HL-60 (cell line): ENCODE data around the gene KRT85.

Source experiments
- DNase-seq, 2 experiments: peaks; one replicate each; pipeline ENCODE4 v3.0.0-alpha.2; 2010 to 2020; ENCODE audit warnings: low read depth in 1 of 2, low spot score in 1 of 2
- H3K27ac ChIP-seq: fragments of 250-450 bp; sonication (Bioruptor Pico); replicated peaks from 2 replicates; pipeline ENCODE4 v1.5.1; 2020; ENCODE audit warnings: mild to moderate bottlenecking, moderate library complexity
- H3K27me3 ChIP-seq: fragments of 250-450 bp; sonication (Bioruptor Pico); 2 replicates; pipeline ENCODE4 v1.5.1; 2021; ENCODE audit warnings: mild to moderate bottlenecking, moderate library complexity; ENCODE audit not compliant: insufficient read depth, poor library complexity, severe bottlenecking
- H3K4me3 ChIP-seq: replicated peaks from 2 replicates; pipeline ENCODE4 v1.5.1; 2011; ENCODE audit warnings: mild to moderate bottlenecking, control low read depth, low read length; ENCODE audit not compliant: insufficient read depth
- GABPA ChIP-seq: IDR thresholded peaks from 2 replicates; pipeline ENCODE4 v1.6.1; 2012; ENCODE audit warnings: low read depth
- POLR2AphosphoS5 ChIP-seq: IDR thresholded peaks from 2 replicates; pipeline ENCODE4 v1.6.1; 2012; ENCODE audit warnings: low read depth
- SPI1 ChIP-seq: IDR thresholded peaks from 2 replicates; pipeline ENCODE4 v1.6.1; 2012; ENCODE audit warnings: low read depth, mild to moderate bottlenecking, borderline replicate concordance
- TF ChIP-seq, protein P1 (sequence below): IDR thresholded peaks from 2 replicates; pipeline ENCODE4 v1.6.1; 2012; ENCODE audit warnings: low read depth; ENCODE audit not compliant: insufficient replicate concordance
- TF ChIP-seq, protein P2 (sequence below): IDR thresholded peaks from one replicate; pipeline ENCODE4 v1.5.1; 2011; ENCODE audit warnings: low read length, control low read depth, inconsistent platforms; ENCODE audit not compliant: insufficient read depth

The KRT85 gene

DNA sequence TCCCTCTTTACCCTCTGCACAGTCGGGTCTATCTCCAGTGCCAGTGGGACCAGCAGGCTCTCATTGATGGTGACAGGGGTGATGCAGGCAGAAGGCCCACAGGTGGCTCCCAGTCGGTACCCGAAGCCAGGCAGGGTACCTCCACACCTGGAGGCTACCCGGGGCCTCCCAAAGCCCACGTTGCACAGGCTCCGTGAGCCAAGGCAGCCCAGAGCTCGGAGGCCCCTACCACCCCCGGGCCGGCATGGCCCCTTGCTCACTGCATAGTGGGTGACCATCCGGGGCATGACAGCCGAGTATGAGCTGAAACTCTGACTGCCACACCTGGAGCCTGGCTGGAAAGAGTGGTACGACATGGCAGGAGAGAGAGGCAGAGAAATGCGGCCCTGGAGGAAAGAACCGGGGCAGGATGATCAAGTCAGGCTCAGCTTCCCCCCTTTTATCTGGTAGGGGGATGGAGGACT lies 38.7 kb upstream of the KRT85 start, which contains the start of gene KRT82:
Gene KRT82, minus strand, starts transcription at position 414 of the 464 bp plus-strand sequence. Its CDS starts 58 bp downstream, at position 356.
- no peaks in the 10 kb centered on the region for H3K27me3 ChIP-seq
- DNase-seq, result no peak
- no peak within 1 kb of the TSS for H3K4me3 ChIP-seq
- no peak within 1 kb of the TSS for H3K27ac ChIP-seq
- no peak for TF ChIP-seq POLR2AphosphoS5
- no peak for TF ChIP-seq SPI1
- no peak for TF ChIP-seq GABPA
- TF ChIP-seq, protein P1, sequence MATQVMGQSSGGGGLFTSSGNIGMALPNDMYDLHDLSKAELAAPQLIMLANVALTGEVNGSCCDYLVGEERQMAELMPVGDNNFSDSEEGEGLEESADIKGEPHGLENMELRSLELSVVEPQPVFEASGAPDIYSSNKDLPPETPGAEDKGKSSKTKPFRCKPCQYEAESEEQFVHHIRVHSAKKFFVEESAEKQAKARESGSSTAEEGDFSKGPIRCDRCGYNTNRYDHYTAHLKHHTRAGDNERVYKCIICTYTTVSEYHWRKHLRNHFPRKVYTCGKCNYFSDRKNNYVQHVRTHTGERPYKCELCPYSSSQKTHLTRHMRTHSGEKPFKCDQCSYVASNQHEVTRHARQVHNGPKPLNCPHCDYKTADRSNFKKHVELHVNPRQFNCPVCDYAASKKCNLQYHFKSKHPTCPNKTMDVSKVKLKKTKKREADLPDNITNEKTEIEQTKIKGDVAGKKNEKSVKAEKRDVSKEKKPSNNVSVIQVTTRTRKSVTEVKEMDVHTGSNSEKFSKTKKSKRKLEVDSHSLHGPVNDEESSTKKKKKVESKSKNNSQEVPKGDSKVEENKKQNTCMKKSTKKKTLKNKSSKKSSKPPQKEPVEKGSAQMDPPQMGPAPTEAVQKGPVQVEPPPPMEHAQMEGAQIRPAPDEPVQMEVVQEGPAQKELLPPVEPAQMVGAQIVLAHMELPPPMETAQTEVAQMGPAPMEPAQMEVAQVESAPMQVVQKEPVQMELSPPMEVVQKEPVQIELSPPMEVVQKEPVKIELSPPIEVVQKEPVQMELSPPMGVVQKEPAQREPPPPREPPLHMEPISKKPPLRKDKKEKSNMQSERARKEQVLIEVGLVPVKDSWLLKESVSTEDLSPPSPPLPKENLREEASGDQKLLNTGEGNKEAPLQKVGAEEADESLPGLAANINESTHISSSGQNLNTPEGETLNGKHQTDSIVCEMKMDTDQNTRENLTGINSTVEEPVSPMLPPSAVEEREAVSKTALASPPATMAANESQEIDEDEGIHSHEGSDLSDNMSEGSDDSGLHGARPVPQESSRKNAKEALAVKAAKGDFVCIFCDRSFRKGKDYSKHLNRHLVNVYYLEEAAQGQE, result no peak

DNA sequence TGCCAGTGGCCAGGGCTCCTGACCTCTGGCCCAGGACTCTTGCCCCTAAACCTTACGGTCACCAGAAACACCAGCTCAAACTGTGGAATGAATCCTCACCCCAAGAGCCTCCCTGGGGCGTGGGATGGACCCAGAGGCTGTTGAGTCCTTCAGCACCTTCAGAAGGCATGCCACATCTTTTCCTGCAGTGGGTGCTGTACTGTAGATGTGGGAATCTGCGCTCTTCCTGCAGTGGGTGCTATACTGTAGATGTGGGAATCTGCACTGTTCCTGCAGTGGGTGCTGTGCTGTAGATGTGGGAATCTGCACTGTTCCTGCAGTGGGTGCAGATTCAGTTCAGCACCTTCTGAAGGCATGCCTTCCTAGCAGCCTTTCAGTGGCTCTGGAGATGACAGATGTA lies 37.7 kb upstream of the KRT85 start:
- no peak overlapping the region for H3K27ac ChIP-seq
- no peak overlapping the region for H3K4me3 ChIP-seq
- H3K27me3 ChIP-seq, result no peaks in the 10 kb centered on the region
- no peak for DNase-seq
- TF ChIP-seq, protein P1, result no peak
- TF ChIP-seq, protein P2, sequence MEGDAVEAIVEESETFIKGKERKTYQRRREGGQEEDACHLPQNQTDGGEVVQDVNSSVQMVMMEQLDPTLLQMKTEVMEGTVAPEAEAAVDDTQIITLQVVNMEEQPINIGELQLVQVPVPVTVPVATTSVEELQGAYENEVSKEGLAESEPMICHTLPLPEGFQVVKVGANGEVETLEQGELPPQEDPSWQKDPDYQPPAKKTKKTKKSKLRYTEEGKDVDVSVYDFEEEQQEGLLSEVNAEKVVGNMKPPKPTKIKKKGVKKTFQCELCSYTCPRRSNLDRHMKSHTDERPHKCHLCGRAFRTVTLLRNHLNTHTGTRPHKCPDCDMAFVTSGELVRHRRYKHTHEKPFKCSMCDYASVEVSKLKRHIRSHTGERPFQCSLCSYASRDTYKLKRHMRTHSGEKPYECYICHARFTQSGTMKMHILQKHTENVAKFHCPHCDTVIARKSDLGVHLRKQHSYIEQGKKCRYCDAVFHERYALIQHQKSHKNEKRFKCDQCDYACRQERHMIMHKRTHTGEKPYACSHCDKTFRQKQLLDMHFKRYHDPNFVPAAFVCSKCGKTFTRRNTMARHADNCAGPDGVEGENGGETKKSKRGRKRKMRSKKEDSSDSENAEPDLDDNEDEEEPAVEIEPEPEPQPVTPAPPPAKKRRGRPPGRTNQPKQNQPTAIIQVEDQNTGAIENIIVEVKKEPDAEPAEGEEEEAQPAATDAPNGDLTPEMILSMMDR, result no peak
- TF ChIP-seq GABPA, result no peak
- no peak for TF ChIP-seq SPI1
- TF ChIP-seq POLR2AphosphoS5, result no peak

DNA sequence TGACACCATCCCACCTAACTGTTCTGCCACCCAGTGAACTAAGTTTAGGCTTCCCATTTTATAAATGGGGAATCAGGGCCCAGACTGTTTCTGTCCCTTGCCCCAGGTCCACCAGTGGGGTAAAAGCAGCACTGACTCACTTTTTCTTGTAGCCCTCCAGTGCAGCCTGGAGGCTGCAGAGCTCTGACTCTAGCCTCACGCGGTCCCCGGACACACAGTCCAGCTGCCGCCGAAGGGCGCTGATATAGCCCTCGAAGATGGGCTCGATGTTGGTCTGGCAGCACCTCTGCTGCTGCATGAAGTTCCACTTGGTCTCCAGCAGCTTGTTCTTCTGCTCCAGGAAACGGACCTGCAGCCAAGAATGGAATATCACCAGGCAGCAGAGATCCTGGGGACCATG lies 36.3 kb upstream of the KRT85 start:
- Histone ChIP-seq H3K27ac (no peak overlapping the region), H3K27me3 (no peaks in the 10 kb centered on the region), H3K4me3 (no peak overlapping the region)
- DNase-seq, result no peak
- TF ChIP-seq, protein P2, result no peak
- TF ChIP-seq SPI1 (no peak), GABPA (no peak), POLR2AphosphoS5 (no peak)
- TF ChIP-seq, protein P1, result no peak
